Renal cortex interstitium (tissue), 11 donors: Measurements from ENCODE around the gene LRIT2. TPM values are rescaled to one million over a fixed set of nuclear protein-coding genes. Genes with fewer than 3 reads are reported as not detected.
"Not testable (repeated sequence)": the region's sequence is repeated elsewhere in the genome, so short reads cannot be mapped to it uniquely, and the experiment has no call there.

Experiments used
- DNase-seq, 11 donors: peaks; one replicate each; pipeline ENCODE4 v3.0.0-alpha.2; 2013; ENCODE audit warnings: low read depth in 9 of 11, low spot score in 4 of 11; ENCODE audit errors: extremely low read depth in 1 of 11
- polyA plus RNA-seq, 3 donors: library from polyadenylated mRNA; unstranded; fragments of 120-200 nt; gene quantifications; one replicate each; pipeline ENCODE4 v1.2.1, GENCODE V29; 2013; ENCODE audit not compliant: insufficient read length in 3 of 3

LRIT2 gene
- polyA plus RNA-seq, 3 donors: not detected

- DNase-seq: not testable (repeated sequence)
Observed at GRCh38 chr10:84171700-84172466, 53.5 kb downstream of the LRIT2 start.

GRCh38 chr10:84171237-84171636 lies 54.1 kb downstream of the LRIT2 start:
- DNase-seq: not testable (repeated sequence)

Other genes starting within 250 kb of the LRIT2 start
- 100 to 1,000 TPM; 163 to 183 (median 167) TPM for gene GHITM, start 86.0 kb downstream of the LRIT2 start, polyA plus RNA-seq
- gene GPR15LG, start 51.7 kb downstream of the LRIT2 start, polyA plus RNA-seq: under 1 TPM; 0.17 to 0.53 (median 0.40) TPM
- under 1 TPM; 0.54 to 0.73 (median 0.73) TPM for gene CDHR1, start 31.0 kb downstream of the LRIT2 start, polyA plus RNA-seq
- gene LRIT1, start 16.0 kb upstream of the LRIT2 start, polyA plus RNA-seq: not detected
- under 1 TPM in 1 of 3 donors, not detected in 2; 0.23 TPM for gene RGR, start 19.5 kb upstream of the LRIT2 start, polyA plus RNA-seq
- 10 to 100 TPM; 25.9 to 28.6 (median 28.6) TPM for gene CCSER2, start 103.0 kb upstream of the LRIT2 start, polyA plus RNA-seq